SK-N-MC (cell line): ENCODE measurements around the gene PVALB.

Experiments
- EZH2 ChIP-seq: fragments of 200-600 bp; sonication (generic); IDR thresholded peaks from one replicate; pipeline ENCODE4 v1.6.1; 2017; ENCODE audit warnings: antibody characterized with exemption
- FOXP2 ChIP-seq: optimal IDR thresholded peaks from 2 replicates; pipeline ENCODE3; 2011; ENCODE audit warnings: mild to moderate bottlenecking, moderate library complexity; ENCODE audit not compliant: insufficient read depth; ENCODE audit errors: extremely low read length, control extremely low read depth
- POLR2AphosphoS5 ChIP-seq: IDR thresholded peaks from 2 replicates; pipeline ENCODE4 v1.6.1; 2012; ENCODE audit warnings: mild to moderate bottlenecking, low read depth, low read length, borderline replicate concordance

DNA sequence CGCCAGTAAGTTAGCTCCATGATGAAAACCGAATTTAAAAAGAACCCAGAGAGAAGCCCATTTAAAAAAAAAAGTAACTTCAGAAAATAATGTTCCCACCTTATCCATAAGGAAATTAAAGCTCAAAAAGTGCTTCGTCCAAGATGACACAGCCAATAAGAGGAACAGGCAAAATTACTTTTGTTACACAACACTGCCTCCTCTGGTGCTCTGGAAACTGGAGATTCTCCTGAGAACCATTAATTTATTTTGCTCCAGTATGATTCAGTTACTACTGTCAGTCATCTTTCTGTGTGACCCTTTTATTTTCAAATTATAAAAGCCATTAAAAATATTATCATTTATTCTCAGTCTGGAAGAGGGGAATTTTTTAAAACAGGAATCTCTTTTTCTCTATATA is 42.9 kb downstream of the PVALB start:
- TF ChIP-seq EZH2 = no peak
- no peak for TF ChIP-seq FOXP2
- TF ChIP-seq POLR2AphosphoS5 = no peak
